HCT116 (cell line): ENCODE results near the gene ROMO1.

ENCODE experiments used
- CEBPB ChIP-seq: IDR thresholded peaks from 2 replicates; pipeline ENCODE4 v1.6.1; 2012; ENCODE audit warnings: low read depth
- CTCF ChIP-seq, 3 experiments: fragments of 200-600 bp in 1 of 3; sonication (generic) in 1 of 3; IDR thresholded peaks in 2 of 3; conservative IDR thresholded peaks in 1 of 3; 2 replicates each; pipeline ENCODE4 v1.5.1; 2012 to 2017; ENCODE audit warnings: low read depth in 2 of 3, low read length in 2 of 3, antibody characterized with exemption in 1 of 3, borderline replicate concordance in 1 of 3, control low read depth in 1 of 3, mild to moderate bottlenecking in 1 of 3, mixed read lengths in 1 of 3, mixed run types in 1 of 3, moderate library complexity in 1 of 3; ENCODE audit not compliant: insufficient read depth in 1 of 3
- EZH2 ChIP-seq: fragments of 200-600 bp; sonication (generic); IDR thresholded peaks from 2 replicates; pipeline ENCODE4 v1.6.1; 2017; ENCODE audit warnings: antibody characterized with exemption, mixed run types
- EZH2phosphoT487 ChIP-seq: fragments of 200-600 bp; IDR thresholded peaks from 2 replicates; pipeline ENCODE4 v1.6.1; 2018; ENCODE audit warnings: antibody characterized with exemption, borderline replicate concordance
- MAX ChIP-seq: IDR thresholded peaks from 2 replicates; pipeline ENCODE4 v1.6.1; 2012
- POLR2A ChIP-seq: IDR thresholded peaks from 2 replicates; pipeline ENCODE4 v1.7.0; 2011; ENCODE audit warnings: borderline replicate concordance; ENCODE audit not compliant: insufficient read depth, insufficient read length; ENCODE audit errors: extremely low read depth
- POLR2AphosphoS5 ChIP-seq: IDR thresholded peaks from 2 replicates; pipeline ENCODE4 v1.6.1; 2011; ENCODE audit warnings: mild to moderate bottlenecking, low read depth, low read length, moderate library complexity
- RAD21 ChIP-seq: IDR thresholded peaks from 2 replicates; pipeline ENCODE4 v1.6.1; 2012; ENCODE audit warnings: low read depth, mild to moderate bottlenecking
- SIN3A ChIP-seq: IDR thresholded peaks from 2 replicates; pipeline ENCODE4 v1.6.1; 2012; ENCODE audit warnings: low read depth
- SRF ChIP-seq: IDR thresholded peaks from 2 replicates; pipeline ENCODE4 v1.6.1; 2012; ENCODE audit warnings: low read depth
- ZNF274 ChIP-seq: fragments of 200-500 bp; sonication (Bioruptor generic); IDR thresholded peaks from 2 replicates; pipeline ENCODE4 v1.6.1; 2014; ENCODE audit warnings: mild to moderate bottlenecking, low read depth, low read length, inconsistent platforms
- TF ChIP-seq, protein P1 (sequence below): IDR thresholded peaks from 2 replicates; pipeline ENCODE4 v1.6.1; 2012
- TF ChIP-seq, protein P2 (sequence below): IDR thresholded peaks from 2 replicates; pipeline ENCODE4 v1.6.1; 2012; ENCODE audit warnings: low read depth
- TF ChIP-seq, protein P3 (sequence below): IDR thresholded peaks from 2 replicates; pipeline ENCODE4 v1.6.1; 2011; ENCODE audit warnings: mild to moderate bottlenecking, low read length, moderate library complexity; ENCODE audit not compliant: insufficient replicate concordance; ENCODE audit errors: extremely low read depth

DNA sequence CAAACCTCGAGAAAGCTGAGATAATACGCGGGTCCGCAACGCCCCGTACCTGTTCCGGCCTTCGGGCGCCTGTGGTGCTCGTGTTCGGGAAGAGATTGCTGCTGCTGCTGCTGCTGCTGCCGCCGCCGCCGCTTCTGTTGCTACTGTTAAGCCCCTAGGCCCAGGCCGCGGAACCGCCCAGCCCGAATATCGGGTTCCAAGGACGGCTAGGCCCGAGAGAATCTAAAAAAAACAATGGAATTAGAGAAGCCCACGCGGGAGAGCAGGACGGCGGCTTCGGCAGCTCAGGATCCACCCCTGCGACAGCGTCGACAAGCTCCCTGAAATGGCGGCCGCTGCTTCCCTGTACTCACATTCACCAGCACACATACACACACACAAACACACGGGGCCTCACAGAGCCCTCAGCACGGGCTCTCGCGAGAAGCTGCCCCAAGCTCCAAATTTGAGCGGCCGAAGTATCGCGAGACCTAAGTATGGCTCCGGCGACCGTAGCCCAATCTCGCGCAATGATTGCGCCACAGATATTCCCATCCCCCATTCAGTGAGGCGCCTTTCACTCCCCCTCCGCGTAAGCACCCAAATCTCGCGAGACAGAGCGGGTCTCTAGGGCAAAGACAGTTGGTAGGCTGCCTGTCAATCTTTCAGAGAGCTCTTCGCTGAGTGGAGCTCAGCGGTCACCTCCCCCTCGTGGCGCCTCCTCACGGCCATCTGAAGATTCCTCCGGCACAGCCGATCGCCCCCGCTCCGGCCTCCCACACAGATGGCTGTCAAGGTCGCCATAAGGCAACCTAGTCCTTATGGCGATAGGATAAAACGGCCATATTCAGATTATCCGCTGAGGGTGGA, 42.9 kb downstream of the ROMO1 start, which contains the start of gene RBM39:
- TF ChIP-seq SIN3A (peak; percentile 90), CEBPB (peak; percentile 100), CTCF (IDR thresholded peaks at IDR 0.05 in 2 of 3, conservative IDR thresholded peaks at IDR 0.05 in 1 of 3; ENCODE audit: borderline replicate concordance in 1 of 3, insufficient read depth in 1 of 3, low read depth in 2 of 3, low read length in 2 of 3) (peak in 1 of 3 experiments; percentile 38; a peak in 1 of 6 replicates), POLR2A (peak; percentile 70), RAD21 (no peak), ZNF274 (no peak), EZH2 (no peak), MAX (peak; percentile 96), SRF (0 out of 2 replicates have a peak, but pooled peaks have one; percentile 62), EZH2phosphoT487 (no peak), POLR2AphosphoS5 (peak; percentile 89)
- TF ChIP-seq, protein P1, sequence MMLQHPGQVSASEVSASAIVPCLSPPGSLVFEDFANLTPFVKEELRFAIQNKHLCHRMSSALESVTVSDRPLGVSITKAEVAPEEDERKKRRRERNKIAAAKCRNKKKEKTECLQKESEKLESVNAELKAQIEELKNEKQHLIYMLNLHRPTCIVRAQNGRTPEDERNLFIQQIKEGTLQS, result no peak
- TF ChIP-seq, protein P2, sequence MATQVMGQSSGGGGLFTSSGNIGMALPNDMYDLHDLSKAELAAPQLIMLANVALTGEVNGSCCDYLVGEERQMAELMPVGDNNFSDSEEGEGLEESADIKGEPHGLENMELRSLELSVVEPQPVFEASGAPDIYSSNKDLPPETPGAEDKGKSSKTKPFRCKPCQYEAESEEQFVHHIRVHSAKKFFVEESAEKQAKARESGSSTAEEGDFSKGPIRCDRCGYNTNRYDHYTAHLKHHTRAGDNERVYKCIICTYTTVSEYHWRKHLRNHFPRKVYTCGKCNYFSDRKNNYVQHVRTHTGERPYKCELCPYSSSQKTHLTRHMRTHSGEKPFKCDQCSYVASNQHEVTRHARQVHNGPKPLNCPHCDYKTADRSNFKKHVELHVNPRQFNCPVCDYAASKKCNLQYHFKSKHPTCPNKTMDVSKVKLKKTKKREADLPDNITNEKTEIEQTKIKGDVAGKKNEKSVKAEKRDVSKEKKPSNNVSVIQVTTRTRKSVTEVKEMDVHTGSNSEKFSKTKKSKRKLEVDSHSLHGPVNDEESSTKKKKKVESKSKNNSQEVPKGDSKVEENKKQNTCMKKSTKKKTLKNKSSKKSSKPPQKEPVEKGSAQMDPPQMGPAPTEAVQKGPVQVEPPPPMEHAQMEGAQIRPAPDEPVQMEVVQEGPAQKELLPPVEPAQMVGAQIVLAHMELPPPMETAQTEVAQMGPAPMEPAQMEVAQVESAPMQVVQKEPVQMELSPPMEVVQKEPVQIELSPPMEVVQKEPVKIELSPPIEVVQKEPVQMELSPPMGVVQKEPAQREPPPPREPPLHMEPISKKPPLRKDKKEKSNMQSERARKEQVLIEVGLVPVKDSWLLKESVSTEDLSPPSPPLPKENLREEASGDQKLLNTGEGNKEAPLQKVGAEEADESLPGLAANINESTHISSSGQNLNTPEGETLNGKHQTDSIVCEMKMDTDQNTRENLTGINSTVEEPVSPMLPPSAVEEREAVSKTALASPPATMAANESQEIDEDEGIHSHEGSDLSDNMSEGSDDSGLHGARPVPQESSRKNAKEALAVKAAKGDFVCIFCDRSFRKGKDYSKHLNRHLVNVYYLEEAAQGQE, result no peak
- TF ChIP-seq, protein P3, sequence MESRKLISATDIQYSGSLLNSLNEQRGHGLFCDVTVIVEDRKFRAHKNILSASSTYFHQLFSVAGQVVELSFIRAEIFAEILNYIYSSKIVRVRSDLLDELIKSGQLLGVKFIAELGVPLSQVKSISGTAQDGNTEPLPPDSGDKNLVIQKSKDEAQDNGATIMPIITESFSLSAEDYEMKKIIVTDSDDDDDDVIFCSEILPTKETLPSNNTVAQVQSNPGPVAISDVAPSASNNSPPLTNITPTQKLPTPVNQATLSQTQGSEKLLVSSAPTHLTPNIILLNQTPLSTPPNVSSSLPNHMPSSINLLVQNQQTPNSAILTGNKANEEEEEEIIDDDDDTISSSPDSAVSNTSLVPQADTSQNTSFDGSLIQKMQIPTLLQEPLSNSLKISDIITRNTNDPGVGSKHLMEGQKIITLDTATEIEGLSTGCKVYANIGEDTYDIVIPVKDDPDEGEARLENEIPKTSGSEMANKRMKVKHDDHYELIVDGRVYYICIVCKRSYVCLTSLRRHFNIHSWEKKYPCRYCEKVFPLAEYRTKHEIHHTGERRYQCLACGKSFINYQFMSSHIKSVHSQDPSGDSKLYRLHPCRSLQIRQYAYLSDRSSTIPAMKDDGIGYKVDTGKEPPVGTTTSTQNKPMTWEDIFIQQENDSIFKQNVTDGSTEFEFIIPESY, result peak; percentile 100
